Skeletal muscle tissue (tissue), 4 donors: Measurements from ENCODE around the gene CCDC69. TPM values are rescaled to one million over a fixed set of nuclear protein-coding genes. Genes with fewer than 3 reads are reported as not detected.
A peak's percentile ranks its signal among the peaks of the same experiment; 100 is the strongest.

ENCODE experiments used
- H3K27ac ChIP-seq: one replicate; pipeline ENCODE4 v1.7.0; 2013; ENCODE audit warnings: mild to moderate bottlenecking, low read depth, low read length, inconsistent platforms
- H3K27me3 ChIP-seq, 3 donors: one replicate each; pipeline ENCODE4 v1.7.0; 2013; ENCODE audit warnings: low read length in 3 of 3; ENCODE audit not compliant: control insufficient read depth in 3 of 3, insufficient read depth in 3 of 3
- H3K36me3 ChIP-seq, 3 donors: one replicate each; pipeline ENCODE4 v1.7.0; 2013; ENCODE audit warnings: low read length in 3 of 3; ENCODE audit not compliant: control insufficient read depth in 3 of 3, insufficient read depth in 3 of 3
- H3K4me1 ChIP-seq, 3 donors: one replicate each; pipeline ENCODE4 v1.7.0; 2013; ENCODE audit warnings: low read length in 3 of 3, mild to moderate bottlenecking in 3 of 3; ENCODE audit not compliant: control insufficient read depth in 3 of 3, insufficient read depth in 3 of 3
- H3K4me3 ChIP-seq, 3 donors: one replicate each; pipeline ENCODE4 v1.7.0; 2013; ENCODE audit warnings: low read length in 3 of 3
- H3K9ac ChIP-seq, 3 donors: one replicate each; pipeline ENCODE4 v1.7.0; 2013; ENCODE audit warnings: low read length in 3 of 3, mild to moderate bottlenecking in 3 of 3, moderate library complexity in 2 of 3, low read depth in 1 of 3
- H3K9me3 ChIP-seq, 3 donors: one replicate each; pipeline ENCODE4 v1.7.0; 2013; ENCODE audit warnings: low read length in 3 of 3; ENCODE audit not compliant: control insufficient read depth in 3 of 3
- total RNA-seq: library from RNA; depleted of rRNA; stranded (reverse); fragments of >200 nt; gene quantifications from one replicate; pipeline ENCODE4 v1.2.3, GENCODE V29; 2014
- donor health status: Osteomylitis.

CCDC69 gene
- 21.9 TPM for total RNA-seq

GRCh38 chr5:151223447-151224264 lies at the start of gene CCDC69:
TSS of gene CCDC69 (minus strand) at chr5:151224092. CDS start at chr5:151223970, 122 bp downstream.
- Histone ChIP-seq H3K27me3 (no peaks in the 10 kb centered on the region), H3K9me3 (no peaks in the 10 kb centered on the region), H3K27ac (peak within 1 kb of the TSS; percentile 77), H3K36me3 (peaks cover 0 to 2% (median 0%) of the 10 kb centered on the region in 3 donors), H3K9ac (peak within 1 kb of the TSS; percentile 83 to 93 (median 92)), H3K4me1 (peaks cover 44 to 53% (median 45%) of the 10 kb centered on the region in 3 donors), H3K4me3 (peak within 1 kb of the TSS; percentile 79 to 94 (median 90))

- no peaks in the 10 kb centered on the region for H3K4me1 ChIP-seq
- peaks cover 10 to 24% (median 20%) of the 10 kb centered on the region in 3 donors for H3K36me3 ChIP-seq
- no peaks in the 10 kb centered on the region for H3K9me3 ChIP-seq
- no peak overlapping the region for H3K9ac ChIP-seq
- no peak overlapping the region for H3K4me3 ChIP-seq
- H3K27ac ChIP-seq = no peak overlapping the region
- no peaks in the 10 kb centered on the region for H3K27me3 ChIP-seq
Measured at GRCh38 chr5:151271336-151271735, 47.4 kb upstream of the CCDC69 start.

- no peaks in the 10 kb centered on the region for H3K27me3 ChIP-seq
- H3K9me3 ChIP-seq = no peaks in the 10 kb centered on the region
- no peak overlapping the region for H3K27ac ChIP-seq
- no peaks in the 10 kb centered on the region for H3K4me1 ChIP-seq
- H3K4me3 ChIP-seq = no peak overlapping the region
- H3K9ac ChIP-seq = no peak overlapping the region
- H3K36me3 ChIP-seq = peaks cover 10 to 24% (median 20%) of the 10 kb centered on the region in 3 donors
Measured at GRCh38 chr5:151270599-151270998, 46.7 kb upstream of the CCDC69 start.

GRCh38 chr5:151267491-151268260 lies 43.8 kb upstream of the CCDC69 start:
- Histone ChIP-seq H3K27ac (no peak overlapping the region), H3K4me1 (peaks cover 0 to 4% (median 0%) of the 10 kb centered on the region in 3 donors), H3K9me3 (no peaks in the 10 kb centered on the region), H3K9ac (no peak overlapping the region), H3K27me3 (no peaks in the 10 kb centered on the region), H3K36me3 (peaks cover 10 to 25% (median 24%) of the 10 kb centered on the region in 3 donors), H3K4me3 (no peak overlapping the region)

- Histone ChIP-seq H3K9me3 (no peaks in the 10 kb centered on the region), H3K36me3 (peaks cover 11 to 29% (median 27%) of the 10 kb centered on the region in 3 donors), H3K27ac (no peak overlapping the region)
Measured at GRCh38 chr5:151264113-151264512, 40.2 kb upstream of the CCDC69 start.

GRCh38 chr5:151262532-151262931 lies 38.6 kb upstream of the CCDC69 start:
- Histone ChIP-seq H3K36me3 (peaks cover 10 to 24% (median 19%) of the 10 kb centered on the region in 3 donors), H3K9me3 (no peaks in the 10 kb centered on the region), H3K27me3 (no peaks in the 10 kb centered on the region), H3K4me3 (no peak overlapping the region), H3K27ac (no peak overlapping the region), H3K9ac (no peak overlapping the region), H3K4me1 (peaks cover 0 to 16% (median 4%) of the 10 kb centered on the region in 3 donors)

More at GRCh38 chr5:151264113-151264512, 40.2 kb upstream of the CCDC69 start:
- Histone ChIP-seq H3K4me1 (peaks cover 0 to 7% (median 2%) of the 10 kb centered on the region in 3 donors), H3K9ac (no peak overlapping the region), H3K4me3 (no peak overlapping the region), H3K27me3 (no peaks in the 10 kb centered on the region)

GRCh38 chr5:151259931-151260330 lies 36.0 kb upstream of the CCDC69 start:
- no peak overlapping the region for H3K9ac ChIP-seq
- no peak overlapping the region for H3K27ac ChIP-seq
- H3K9me3 ChIP-seq = no peaks in the 10 kb centered on the region
- H3K27me3 ChIP-seq = no peaks in the 10 kb centered on the region
- no peak overlapping the region for H3K4me3 ChIP-seq
- peaks cover 3 to 27% (median 9%) of the 10 kb centered on the region in 3 donors for H3K4me1 ChIP-seq
- H3K36me3 ChIP-seq = peaks cover 2 to 16% (median 9%) of the 10 kb centered on the region in 3 donors

GRCh38 chr5:151258816-151259215 lies 34.9 kb upstream of the CCDC69 start:
- H3K36me3 ChIP-seq = peaks cover 2 to 16% (median 9%) of the 10 kb centered on the region in 3 donors
- H3K27ac ChIP-seq = no peak overlapping the region
- H3K9ac ChIP-seq = no peak overlapping the region
- H3K9me3 ChIP-seq = no peaks in the 10 kb centered on the region
- peaks cover 11 to 35% (median 12%) of the 10 kb centered on the region in 3 donors for H3K4me1 ChIP-seq
- H3K27me3 ChIP-seq = no peaks in the 10 kb centered on the region
- no peak overlapping the region for H3K4me3 ChIP-seq

GRCh38 chr5:151258201-151258611 lies 34.3 kb upstream of the CCDC69 start:
- H3K4me1 ChIP-seq = peaks cover 16 to 37% (median 17%) of the 10 kb centered on the region in 3 donors

More at GRCh38 chr5:151258201-151258611, 34.3 kb upstream of the CCDC69 start:
- no peaks in the 10 kb centered on the region for H3K27me3 ChIP-seq
- H3K9me3 ChIP-seq = no peaks in the 10 kb centered on the region
- peaks cover 2 to 14% (median 9%) of the 10 kb centered on the region in 3 donors for H3K36me3 ChIP-seq
- H3K27ac ChIP-seq = peak overlapping the region; percentile 14
- H3K4me3 ChIP-seq = no peak overlapping the region
- no peak overlapping the region for H3K9ac ChIP-seq
